Measurements from ENCODE around the gene F2R.
"Not testable (repeated sequence)": the region's sequence is repeated elsewhere in the genome, so short reads cannot be mapped to it uniquely, and the experiment has no call there.

F2R gene

GRCh38 chr5:76729373-76730290 is 13.7 kb downstream of the F2R start:
- no peaks in the 10 kb centered on the region for H3K27me3 Mint-ChIP-seq
- peaks cover 19% of the 10 kb centered on the region for H3K9me3 Mint-ChIP-seq
- H3K36me3 Mint-ChIP-seq (ENCODE audit: insufficient read depth): peaks cover 15% of the 10 kb centered on the region
- no peak for ATAC-seq (replicated peaks; ENCODE audit: extremely low read depth, poor library complexity, severe bottlenecking)
- peak overlapping the region; percentile 73 for H3K27ac Mint-ChIP-seq (ENCODE audit: low read depth)
- H3K4me3 Mint-ChIP-seq: no peak overlapping the region
- peaks cover 60% of the 10 kb centered on the region for H3K4me1 Mint-ChIP-seq
- no peak for DNase-seq (ENCODE audit: low spot score in 2 of 2)

GRCh38 chr5:76732405-76733048 is 16.6 kb downstream of the F2R start:
- Mint-ChIP-seq H3K9me3 (peaks cover 19% of the 10 kb centered on the region), H3K27me3 (no peaks in the 10 kb centered on the region), H3K36me3 (ENCODE audit: insufficient read depth) (peaks cover 18% of the 10 kb centered on the region), H3K27ac (ENCODE audit: low read depth) (peak overlapping the region; percentile 96), H3K4me1 (peaks cover 54% of the 10 kb centered on the region), H3K4me3 (peak overlapping the region; percentile 66)
- DNase-seq (ENCODE audit: low spot score in 2 of 2) (peak in 1 of 2 donors; percentile 43), ATAC-seq (replicated peaks; ENCODE audit: extremely low read depth, poor library complexity, severe bottlenecking) (peak; percentile 44)

- DNase-seq (ENCODE audit: low spot score in 2 of 2) (peak in 1 of 2 donors; percentile 82), ATAC-seq (replicated peaks; ENCODE audit: extremely low read depth, poor library complexity, severe bottlenecking) (peak; percentile 89)
- peaks cover 54% of the 10 kb centered on the region for H3K4me1 Mint-ChIP-seq
- H3K9me3 Mint-ChIP-seq: peaks cover 19% of the 10 kb centered on the region
- no peaks in the 10 kb centered on the region for H3K27me3 Mint-ChIP-seq
- peaks cover 22% of the 10 kb centered on the region for H3K36me3 Mint-ChIP-seq (ENCODE audit: insufficient read depth)
- peak overlapping the region; percentile 66 for H3K4me3 Mint-ChIP-seq
- H3K27ac Mint-ChIP-seq (ENCODE audit: low read depth): peak overlapping the region; percentile 96
Observed at GRCh38 chr5:76733049-76733417, 17.1 kb downstream of the F2R start.

- peak overlapping the region; percentile 32 for H3K4me3 Mint-ChIP-seq
- peaks cover 27% of the 10 kb centered on the region for H3K36me3 Mint-ChIP-seq (ENCODE audit: insufficient read depth)
- H3K4me1 Mint-ChIP-seq: peaks cover 49% of the 10 kb centered on the region
- H3K9me3 Mint-ChIP-seq: no peaks in the 10 kb centered on the region
- DNase-seq (ENCODE audit: low spot score in 2 of 2) (no peak), ATAC-seq (replicated peaks; ENCODE audit: extremely low read depth, poor library complexity, severe bottlenecking) (no peak)
- peak overlapping the region; percentile 96 for H3K27ac Mint-ChIP-seq (ENCODE audit: low read depth)
- no peaks in the 10 kb centered on the region for H3K27me3 Mint-ChIP-seq
Observed at GRCh38 chr5:76735762-76736545, 20.0 kb downstream of the F2R start.

GRCh38 chr5:76736679-76737556 is 21.0 kb downstream of the F2R start:
- Mint-ChIP-seq H3K4me3 (peak overlapping the region; percentile 47), H3K4me1 (peaks cover 57% of the 10 kb centered on the region), H3K36me3 (ENCODE audit: insufficient read depth) (peaks cover 27% of the 10 kb centered on the region), H3K27me3 (no peaks in the 10 kb centered on the region), H3K27ac (ENCODE audit: low read depth) (peak overlapping the region; percentile 96), H3K9me3 (no peaks in the 10 kb centered on the region)
- ATAC-seq (replicated peaks; ENCODE audit: extremely low read depth, poor library complexity, severe bottlenecking) (no peak), DNase-seq (ENCODE audit: low spot score in 2 of 2) (no peak)

- Mint-ChIP-seq H3K27ac (ENCODE audit: low read depth) (peak overlapping the region; percentile 96), H3K27me3 (no peaks in the 10 kb centered on the region), H3K9me3 (no peaks in the 10 kb centered on the region), H3K4me1 (peaks cover 50% of the 10 kb centered on the region), H3K4me3 (peak overlapping the region; percentile 76), H3K36me3 (ENCODE audit: insufficient read depth) (peaks cover 27% of the 10 kb centered on the region)
- DNase-seq (ENCODE audit: low spot score in 2 of 2) (no peak), ATAC-seq (replicated peaks; ENCODE audit: extremely low read depth, poor library complexity, severe bottlenecking) (no peak)
Observed at GRCh38 chr5:76737846-76738245, 21.9 kb downstream of the F2R start.

GRCh38 chr5:76741506-76741905 is 25.6 kb downstream of the F2R start:
- not testable (repeated sequence) for H3K27me3 Mint-ChIP-seq; ATAC-seq (replicated peaks; ENCODE audit: extremely low read depth, poor library complexity, severe bottlenecking)

GRCh38 chr5:76742583-76742982 is 26.7 kb downstream of the F2R start:
- no peak for DNase-seq (ENCODE audit: low spot score in 2 of 2)
- peak overlapping the region; percentile 86 for H3K27ac Mint-ChIP-seq (ENCODE audit: low read depth)

More at GRCh38 chr5:76741506-76741905, 25.6 kb downstream of the F2R start:
- peak overlapping the region; percentile 96 for H3K27ac Mint-ChIP-seq (ENCODE audit: low read depth)
- H3K4me1 Mint-ChIP-seq: peaks cover 27% of the 10 kb centered on the region
- H3K9me3 Mint-ChIP-seq; DNase-seq (ENCODE audit: low spot score in 2 of 2); H3K4me3 Mint-ChIP-seq: not testable (repeated sequence)
- peaks cover 21% of the 10 kb centered on the region for H3K36me3 Mint-ChIP-seq (ENCODE audit: insufficient read depth)

GRCh38 chr5:76744632-76745031 is 28.7 kb downstream of the F2R start:
- ATAC-seq (replicated peaks; ENCODE audit: extremely low read depth, poor library complexity, severe bottlenecking): no peak
- H3K27ac Mint-ChIP-seq (ENCODE audit: low read depth): peak overlapping the region; percentile 55
- no peaks in the 10 kb centered on the region for H3K36me3 Mint-ChIP-seq (ENCODE audit: insufficient read depth)
- no peaks in the 10 kb centered on the region for H3K9me3 Mint-ChIP-seq
- no peaks in the 10 kb centered on the region for H3K27me3 Mint-ChIP-seq
- H3K4me3 Mint-ChIP-seq: no peak overlapping the region
- DNase-seq (ENCODE audit: low spot score in 2 of 2): no peak
- H3K4me1 Mint-ChIP-seq: peaks cover 9% of the 10 kb centered on the region

More at GRCh38 chr5:76742583-76742982, 26.7 kb downstream of the F2R start:
- H3K4me3 Mint-ChIP-seq: no peak overlapping the region
- ATAC-seq (replicated peaks; ENCODE audit: extremely low read depth, poor library complexity, severe bottlenecking): no peak
- H3K9me3 Mint-ChIP-seq: no peaks in the 10 kb centered on the region
- peaks cover 20% of the 10 kb centered on the region for H3K4me1 Mint-ChIP-seq
- no peaks in the 10 kb centered on the region for H3K27me3 Mint-ChIP-seq
- peaks cover 14% of the 10 kb centered on the region for H3K36me3 Mint-ChIP-seq (ENCODE audit: insufficient read depth)

GRCh38 chr5:76745670-76746069 is 29.7 kb downstream of the F2R start:
- Mint-ChIP-seq H3K27me3 (no peaks in the 10 kb centered on the region), H3K27ac (ENCODE audit: low read depth) (no peak overlapping the region), H3K4me1 (peaks cover 9% of the 10 kb centered on the region), H3K9me3 (no peaks in the 10 kb centered on the region), H3K36me3 (ENCODE audit: insufficient read depth) (no peaks in the 10 kb centered on the region), H3K4me3 (no peak overlapping the region)
- DNase-seq (ENCODE audit: low spot score in 2 of 2) (no peak), ATAC-seq (replicated peaks; ENCODE audit: extremely low read depth, poor library complexity, severe bottlenecking) (no peak)

GRCh38 chr5:76746677-76747076 is 30.8 kb downstream of the F2R start:
- H3K27me3 Mint-ChIP-seq: no peaks in the 10 kb centered on the region
- H3K9me3 Mint-ChIP-seq: no peaks in the 10 kb centered on the region
- no peak overlapping the region for H3K27ac Mint-ChIP-seq (ENCODE audit: low read depth)
- no peak for ATAC-seq (replicated peaks; ENCODE audit: extremely low read depth, poor library complexity, severe bottlenecking)
- peaks cover 1% of the 10 kb centered on the region for H3K4me1 Mint-ChIP-seq
- H3K36me3 Mint-ChIP-seq (ENCODE audit: insufficient read depth): no peaks in the 10 kb centered on the region
- no peak overlapping the region for H3K4me3 Mint-ChIP-seq
- no peak for DNase-seq (ENCODE audit: low spot score in 2 of 2)
